ENCODE data around the gene PTGFRN. TPM values are rescaled to one million over a fixed set of nuclear protein-coding genes. Genes with fewer than 3 reads are reported as not detected.

Gene PTGFRN
- total and polyA plus RNA-seq, 2 of the 4 experiments (the other 2 are of a cell fraction) = 0.90 to 1.1 TPM

- no peaks in the 10 kb centered on the region for H3K27me3 ChIP-seq (ENCODE audit: control insufficient read depth, insufficient read depth, low read length)
- no peak overlapping the region for H4K5ac ChIP-seq (ENCODE audit: low read depth, low read length)
- no peak overlapping the region for H3K4me3 ChIP-seq (ENCODE audit: insufficient read depth, low read depth, low read length)
- H3K27ac ChIP-seq (ENCODE audit: insufficient read depth, low read length) = no peak overlapping the region
- no peak overlapping the region for H3K9ac ChIP-seq (ENCODE audit: low read depth, low read length)
- H2BK20ac ChIP-seq (ENCODE audit: low read depth, low read length) = no peak overlapping the region
- H3K4me1 ChIP-seq (ENCODE audit: control insufficient read depth, insufficient read depth, low read length) = no peaks in the 10 kb centered on the region
- no peak overlapping the region for H3K56ac ChIP-seq (ENCODE audit: extremely low read depth, insufficient read depth, low read length)
- no peak overlapping the region for H4K91ac ChIP-seq (ENCODE audit: insufficient read depth, low read depth, low read length)
- BruUV-seq (replicated peaks) = no TSS peak
- ATAC-seq (ENCODE audit: low read depth) (no peak), DNase-seq (no peak)
- no CpG with 5 or more reads among the region's 1 CpG for WGBS, 2 experiments (ENCODE audit: extremely low coverage in 2 of 2, insufficient read length in 1 of 2)
- in situ Hi-C loops (cut with MboI; ENCODE audit: low sequenced_read_pairs) = no loop called here
- H3K79me1 ChIP-seq (ENCODE audit: low read depth in 1 of 2, low read length in 2 of 2) = no peaks in the 10 kb centered on the region
- dilution Hi-C loops (cut with HindIII; ENCODE audit: low sequenced_read_pairs, unreplicated experiment) = no loop called here
- H3K4ac ChIP-seq (ENCODE audit: low read depth, low read length) = no peak overlapping the region
- intact Hi-C loops (cut with micrococcal nuclease) = no loop called here
- TF ChIP-seq MXI1 (IDR thresholded peaks at IDR 0.05; ENCODE audit: borderline replicate concordance, low read depth, low read length) (no peak), RCOR1 (IDR thresholded peaks at IDR 0.05; ENCODE audit: insufficient replicate concordance, low read length) (no peak), NFE2L2 (IDR thresholded peaks at IDR 0.05; ENCODE audit: low read depth, low read length) (no peak), MAFK (IDR thresholded peaks at IDR 0.05; ENCODE audit: low read depth, low read length) (no peak), CEBPB (IDR thresholded peaks at IDR 0.05; ENCODE audit: low read depth, low read length) (no peak), RFX5 (IDR thresholded peaks at IDR 0.05; ENCODE audit: low read depth, low read length) (no peak), SMC3 (IDR thresholded peaks at IDR 0.05; ENCODE audit: low read depth, low read length) (no peak)
- H3K4me2 ChIP-seq (ENCODE audit: low read depth, low read length) = no peak overlapping the region
- ChIA-PET POLR2A (ENCODE audit: unreplicated experiment) (no interaction called here), CTCF (no interaction called here)
- no peak overlapping the region for H3K14ac ChIP-seq (replicated peaks; ENCODE audit: low read depth, low read length)
- H2AK9ac ChIP-seq (replicated peaks; ENCODE audit: low read depth, low read length, poor library complexity) = no peak overlapping the region
- no peaks in the 10 kb centered on the region for H3K9me3 ChIP-seq (ENCODE audit: control insufficient read depth, insufficient read depth, low read length)
- no peak overlapping the region for H2BK5ac ChIP-seq (ENCODE audit: low read depth, low read length, poor library complexity, severe bottlenecking)
- H4K20me1 ChIP-seq (ENCODE audit: insufficient read depth, low read length) = no peaks in the 10 kb centered on the region
- no peak overlapping the region for H2BK15ac ChIP-seq (ENCODE audit: low read depth, low read length)
- H4K8ac ChIP-seq (ENCODE audit: low read depth in 2 of 2, low read length in 2 of 2) = no peak overlapping the region
- H3K9me1 ChIP-seq (ENCODE audit: insufficient read depth, low read length) = no peaks in the 10 kb centered on the region
- no peak overlapping the region for H2BK120ac ChIP-seq (ENCODE audit: low read depth, low read length)
- no peak overlapping the region for H3K18ac ChIP-seq (ENCODE audit: low read depth, low read length)
- no peak overlapping the region for H3K23ac ChIP-seq (ENCODE audit: low read depth, low read length)
- no peak overlapping the region for H2AFZ ChIP-seq (replicated peaks; ENCODE audit: low read length, poor library complexity)
- no peak overlapping the region for H2AK5ac ChIP-seq (ENCODE audit: low read depth, low read length)
- no peaks in the 10 kb centered on the region for H3K36me3 ChIP-seq (ENCODE audit: control insufficient read depth, insufficient read depth, low read length)
Measured at GRCh38 chr1:116997066-116997465, 87.3 kb downstream of the PTGFRN start.
